NT2/D1 (cell line): ENCODE data around the gene SERINC1.

Experiments
- SUZ12 ChIP-seq: IDR thresholded peaks from 2 replicates; pipeline ENCODE4 v1.6.1; 2011; ENCODE audit not compliant: insufficient read length, insufficient read depth; ENCODE audit errors: extremely low read depth
- YY1 ChIP-seq: IDR thresholded peaks from 2 replicates; pipeline ENCODE4 v1.6.1; 2011; ENCODE audit not compliant: insufficient read length, insufficient read depth

DNA sequence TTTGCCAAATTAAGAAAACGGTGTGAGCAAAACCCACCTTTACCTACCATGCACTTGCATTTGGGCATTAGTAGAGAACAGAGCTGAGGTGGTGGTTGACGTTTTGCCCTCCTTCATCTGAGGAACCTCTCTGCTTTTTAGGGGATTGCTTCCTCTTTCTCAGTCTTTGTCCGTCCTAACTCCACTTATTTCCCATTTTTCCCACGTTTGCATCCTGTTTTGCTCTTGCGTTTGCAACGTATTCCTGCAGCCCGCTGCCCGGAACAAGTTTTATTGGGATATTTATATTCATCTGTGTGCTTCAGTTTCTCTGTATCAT, 374 bp upstream of the SERINC1 start:
- TF ChIP-seq YY1, result no peak
- no peak for TF ChIP-seq SUZ12
